A549 treated with dexamethasone at 1 μM for 4 hours (cell line): ENCODE measurements around the gene TNFAIP1. TPM values are rescaled to one million over a fixed set of nuclear protein-coding genes. Genes with fewer than 3 reads are reported as not detected.

ENCODE experiments used
- total RNA-seq: library from RNA; stranded (reverse); fragments of 200-300 nt; extraction: Qiagen RNA extraction; gene quantifications from 5 replicates; pipeline ENCODE4 v1.2.3, GENCODE V29; 2022

TNFAIP1 gene, protein sequence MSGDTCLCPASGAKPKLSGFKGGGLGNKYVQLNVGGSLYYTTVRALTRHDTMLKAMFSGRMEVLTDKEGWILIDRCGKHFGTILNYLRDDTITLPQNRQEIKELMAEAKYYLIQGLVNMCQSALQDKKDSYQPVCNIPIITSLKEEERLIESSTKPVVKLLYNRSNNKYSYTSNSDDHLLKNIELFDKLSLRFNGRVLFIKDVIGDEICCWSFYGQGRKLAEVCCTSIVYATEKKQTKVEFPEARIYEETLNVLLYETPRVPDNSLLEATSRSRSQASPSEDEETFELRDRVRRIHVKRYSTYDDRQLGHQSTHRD
- total RNA-seq: 40.3 to 55.6 TPM (median 51.0 TPM) in 5 replicates

DNA sequence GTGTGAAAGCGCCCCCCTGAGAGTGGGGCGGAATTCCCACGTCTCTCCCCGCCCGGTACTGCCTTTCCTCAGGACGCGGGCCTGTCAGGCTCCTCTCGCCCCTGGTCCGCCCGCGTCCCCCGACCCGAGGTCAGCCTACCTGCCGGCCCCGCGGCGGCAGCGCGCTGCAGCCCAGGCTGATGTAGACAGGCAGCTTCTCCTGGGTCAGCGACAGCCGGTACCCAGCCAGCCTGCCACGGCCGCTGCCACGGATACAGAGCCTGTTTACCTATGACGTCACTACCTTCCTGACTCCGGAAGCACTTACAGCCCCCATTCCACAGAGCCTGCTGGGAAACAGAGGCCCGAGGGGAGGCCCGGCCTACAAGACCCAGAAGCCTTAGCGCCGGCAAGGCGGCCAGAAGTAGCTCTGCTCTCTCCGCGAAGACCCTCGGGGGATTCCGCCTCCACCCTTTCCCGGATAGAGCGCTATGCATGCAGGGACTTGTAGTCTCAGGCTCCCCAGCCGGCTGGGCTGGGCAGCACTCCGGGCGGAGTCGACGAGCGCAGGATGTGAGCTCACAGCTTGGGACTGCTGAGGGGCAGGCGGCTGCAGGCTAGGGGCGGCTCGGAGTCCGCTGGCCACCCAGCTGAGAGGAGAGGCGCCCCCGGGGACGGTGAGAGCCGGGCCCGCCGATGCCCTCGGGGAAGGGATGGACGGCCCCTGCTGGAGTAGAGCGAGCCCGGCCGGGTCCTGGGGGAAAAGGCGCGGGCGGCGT is at the start of gene TNFAIP1, which contains the start of gene IFT20:
TNFAIP1 (plus strand) TSS at position 561 of the 758 bp plus-strand sequence. CDS start 3,761 bp downstream, outside the sequence.
IFT20 (minus strand) TSS at position 272 of the 758 bp plus-strand sequence. CDS start 3,487 bp downstream, outside the sequence.

DNA sequence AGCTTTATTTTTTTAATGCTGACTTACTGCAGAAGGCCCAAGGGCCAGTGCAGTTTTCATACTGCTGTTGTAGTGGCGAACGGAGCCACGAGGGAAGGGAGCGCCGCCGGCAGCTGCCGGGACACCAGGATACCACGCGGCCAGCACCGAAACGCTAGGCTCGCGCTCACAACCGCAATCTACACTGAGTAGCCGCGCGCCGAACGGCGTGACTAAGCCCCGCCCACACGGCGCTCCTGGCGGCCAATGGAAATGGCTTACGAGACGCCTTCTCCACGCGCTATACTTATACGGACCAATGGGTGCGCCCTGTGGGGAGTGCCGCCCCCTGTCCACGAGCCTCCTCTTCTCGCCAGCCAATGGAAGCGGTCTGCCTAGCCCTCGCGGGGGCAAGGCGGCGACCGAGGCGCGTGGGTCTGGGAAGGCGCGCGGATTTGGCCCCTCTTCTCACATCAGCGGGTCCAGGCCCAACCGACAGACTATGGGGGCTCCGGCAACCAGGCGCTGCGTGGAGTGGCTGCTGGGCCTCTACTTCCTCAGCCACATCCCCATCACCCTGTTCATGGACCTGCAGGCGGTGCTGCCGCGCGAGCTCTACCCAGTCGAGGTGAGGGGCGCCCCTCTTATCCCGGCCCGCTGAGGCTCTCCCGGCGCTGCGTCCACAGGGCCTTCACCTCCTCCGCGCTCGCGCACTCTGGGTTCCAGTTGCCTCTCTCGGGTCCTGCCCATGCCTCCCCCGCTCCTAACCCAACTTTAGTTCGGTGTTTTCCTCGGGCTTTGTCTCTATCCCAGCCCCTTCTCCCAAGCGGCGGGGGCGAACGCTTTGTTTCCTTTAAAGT is 16.6 kb upstream of the TNFAIP1 start, which contains the start of gene TMEM97:
TMEM97 (plus strand) TSS at position 442 of the 839 bp plus-strand sequence; CDS start at position 482, 40 bp downstream.

GRCh38 chr17:28357061-28357900 is 21.7 kb downstream of the TNFAIP1 start, which contains the start of gene POLDIP2:
POLDIP2 (minus strand) TSS chr17:28357527; CDS start chr17:28357448, 79 bp downstream.

DNA sequence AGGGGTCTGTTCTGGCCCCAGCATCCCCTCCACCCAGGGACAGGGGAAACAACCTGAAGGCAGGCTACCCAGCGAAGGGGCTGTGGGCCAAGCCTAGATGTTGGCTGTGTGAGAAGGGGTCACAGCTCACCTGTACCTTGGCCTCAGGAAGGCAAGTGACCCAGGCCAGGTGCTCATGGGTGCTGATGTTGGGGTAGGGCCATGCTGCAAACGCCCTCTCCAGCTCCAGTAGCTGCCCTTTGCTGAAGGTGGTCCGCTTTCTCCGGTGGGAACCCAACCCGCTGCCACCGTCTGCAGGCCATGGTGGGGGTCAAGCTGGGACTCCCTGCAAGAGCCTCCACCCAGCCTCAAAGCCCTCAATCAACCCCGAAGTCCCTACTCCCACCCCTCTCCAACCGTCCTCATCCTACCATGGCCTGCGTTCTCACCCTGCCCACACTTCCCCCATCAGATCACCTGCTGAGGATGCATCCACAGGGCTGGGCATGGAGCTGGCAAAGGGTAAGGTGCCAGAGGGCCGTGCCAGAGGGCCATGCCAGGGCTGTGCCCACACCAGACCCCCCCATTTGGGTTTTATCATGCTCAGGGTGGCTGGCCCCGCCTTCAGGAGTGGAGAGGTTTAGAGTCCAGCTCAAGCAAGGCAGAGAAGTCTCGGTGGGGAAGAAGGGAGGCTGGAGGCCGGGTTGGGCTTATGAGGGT is 29.3 kb downstream of the TNFAIP1 start, which contains the start of gene SEBOX:
SEBOX (minus strand) TSS at position 535 of the 699 bp plus-strand sequence; CDS start at position 487, 48 bp downstream.

DNA sequence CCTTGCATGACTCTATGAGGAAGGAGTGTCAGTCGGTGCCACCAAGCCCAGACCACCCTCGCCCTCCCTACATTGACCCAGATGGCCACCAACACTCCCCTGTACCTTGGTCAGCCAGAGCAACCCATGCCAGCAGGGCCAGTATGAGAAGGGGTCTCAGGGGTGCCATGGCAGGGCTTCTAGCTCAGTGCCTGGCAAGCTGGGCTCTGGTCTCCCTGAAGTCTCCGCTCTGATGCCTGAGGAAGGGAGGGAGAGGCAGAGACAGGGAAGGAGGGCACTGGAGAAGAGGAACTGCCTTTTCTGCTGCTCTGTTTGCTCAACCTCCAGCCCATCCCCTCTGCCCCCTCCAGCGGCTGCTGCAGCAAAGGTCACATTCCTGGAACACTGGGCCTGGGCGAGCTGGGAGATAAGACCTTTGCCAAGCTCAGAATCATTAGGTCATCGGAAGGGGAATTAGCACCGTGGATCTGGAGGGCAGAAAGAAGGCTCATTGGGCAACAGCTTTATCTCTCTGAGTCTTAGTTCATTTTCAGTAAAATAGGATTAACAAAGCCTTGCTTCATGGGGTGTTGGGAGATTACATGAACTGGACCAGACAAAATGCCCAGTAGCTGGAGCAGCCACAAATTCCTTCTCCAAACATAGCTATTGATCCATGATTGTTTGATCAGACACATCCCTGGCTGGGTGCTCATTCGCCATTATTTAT is 34.6 kb downstream of the TNFAIP1 start, which contains the start of gene VTN:
VTN (minus strand) TSS at position 273 of the 709 bp plus-strand sequence; CDS start at position 169, 104 bp downstream.

GRCh38 chr17:28371245-28372202 is 36.0 kb downstream of the TNFAIP1 start, which contains the start of gene SARM1:
SARM1 (plus strand) TSS chr17:28371694; CDS start chr17:28372033, 339 bp downstream.

Other genes starting within 250 kb of the TNFAIP1 start
- gene TMEM97, start 16.6 kb upstream of the TNFAIP1 start, total RNA-seq: 44.9 to 56.4 TPM (median 51.5 TPM) in 5 replicates
- gene IFT20, start 289 bp upstream of the TNFAIP1 start, total RNA-seq: 45.8 to 50.6 TPM (median 47.7 TPM) in 5 replicates
- gene POLDIP2, start 21.8 kb downstream of the TNFAIP1 start, total RNA-seq: 144 to 174 TPM (median 169 TPM) in 5 replicates
- not detected in 5 replicates for gene SEBOX, start 29.4 kb downstream of the TNFAIP1 start, total RNA-seq
- 15.3 to 21.2 TPM (median 19.1 TPM) in 5 replicates for gene VTN, start 34.5 kb downstream of the TNFAIP1 start, total RNA-seq
- gene SARM1, start 35.9 kb downstream of the TNFAIP1 start, total RNA-seq: 3.7 to 6.7 TPM (median 5.4 TPM) in 5 replicates
- gene SLC46A1, start 70.5 kb downstream of the TNFAIP1 start, total RNA-seq: 14.3 to 19.8 TPM (median 19.4 TPM) in 5 replicates
- 0.07 to 0.20 TPM (median 0.12 TPM) in 5 replicates for gene SLC13A2, start 137.9 kb downstream of the TNFAIP1 start, total RNA-seq
- 0.02 to 0.03 TPM (median 0.02 TPM) in 3 of 5 replicates, not detected in the others for gene FOXN1, start 170.6 kb downstream of the TNFAIP1 start, total RNA-seq
- 21.9 to 31.8 TPM (median 29.0 TPM) in 5 replicates for gene UNC119, start 216.9 kb downstream of the TNFAIP1 start, total RNA-seq
- gene PIGS, start 235.8 kb downstream of the TNFAIP1 start, total RNA-seq: 54.1 to 65.1 TPM (median 60.5 TPM) in 5 replicates
- gene ALDOC, start 241.1 kb downstream of the TNFAIP1 start, total RNA-seq: 1.4 to 2.5 TPM (median 2.0 TPM) in 5 replicates